Esophagus squamous epithelium (tissue), 5 donors: ENCODE measurements around the gene C1QTNF6. TPM values are rescaled to one million over a fixed set of nuclear protein-coding genes. Genes with fewer than 3 reads are reported as not detected.
A peak's percentile ranks its signal among the peaks of the same experiment; 100 is the strongest.
"Not testable (repeated sequence)": the region's sequence is repeated elsewhere in the genome, so short reads cannot be mapped to it uniquely, and the experiment has no call there.

ENCODE experiments used
- DNase-seq: peaks from one replicate; lab custom pipeline; 2025; lab: John Stamatoyannopoulos, UW
- H3K27ac ChIP-seq, 4 donors: fragments of 200-600 bp; sonication (generic); one replicate each; pipeline ENCODE4 v1.5.1; 2016 to 2019; ENCODE audit warnings: mild to moderate bottlenecking in 1 of 4
- H3K27me3 ChIP-seq, 4 donors: fragments of 200-600 bp; sonication (generic); 1 replicate in 3 of 4; 2 replicates in 1 of 4; pipeline versions ENCODE4 v1.5.1 to v1.6.0; 2017 to 2021; ENCODE audit warnings: antibody characterized with exemption in 1 of 4
- H3K36me3 ChIP-seq, 3 donors: fragments of 200-600 bp; sonication (generic); one replicate each; pipeline ENCODE4 v1.5.1; 2016 to 2019
- H3K4me1 ChIP-seq, 3 donors: fragments of 200-600 bp; sonication (generic); one replicate each; pipeline ENCODE4 v1.5.1; 2017 to 2019
- H3K4me3 ChIP-seq, 4 donors: fragments of 200-600 bp; sonication (generic); 1 replicate in 3 of 4; 2 replicates in 1 of 4; pipeline ENCODE4 v1.5.1; 2016 to 2019; ENCODE audit warnings: mild to moderate bottlenecking in 2 of 4, moderate library complexity in 1 of 4
- H3K9me3 ChIP-seq, 3 donors: fragments of 200-600 bp; sonication (generic); one replicate each; pipeline ENCODE4 v1.5.1; 2016 to 2019
- POLR2A ChIP-seq, 4 donors: fragments of 450-650 bp; IDR thresholded peaks; one replicate each; pipeline ENCODE4 v1.6.1; 2017; ENCODE audit warnings: antibody characterized with exemption in 4 of 4, mild to moderate bottlenecking in 4 of 4, moderate library complexity in 3 of 4
- WGBS, 2 donors: methylation state at CpG; one replicate each; pipeline ENCODE4 v1.1.5; 2018; 5-methylcytosine and 5-hydroxymethylcytosine counted together
- intact Hi-C: fragments of 100-400 bp; cut with DNase I; formaldehyde crosslinking; loops from one replicate; pipeline ENCODE4 v1.15.0; 2022
- total RNA-seq, 4 donors: library from RNA; depleted of rRNA; stranded (reverse); fragments of >200 nt; gene quantifications; one replicate each; pipeline ENCODE4 v1.1.0, GENCODE V29; 2016
- TF ChIP-seq, protein P1 (sequence below), 6 experiments: fragments of 450-650 bp in 4 of 6; fragments of 200-600 bp in 2 of 6; sonication (generic) in 2 of 6; IDR thresholded peaks; one replicate each; pipeline ENCODE4 v1.5.1; 2016 to 2019; ENCODE audit warnings: antibody characterized with exemption in 6 of 6, mild to moderate bottlenecking in 4 of 6, moderate library complexity in 4 of 6
- donor health status: DM: yes; HTN: yes; CAD: no.

The C1QTNF6 gene
- total RNA-seq, result 1 to 10 TPM; 1.1 to 1.7 (median 1.4) TPM

DNA sequence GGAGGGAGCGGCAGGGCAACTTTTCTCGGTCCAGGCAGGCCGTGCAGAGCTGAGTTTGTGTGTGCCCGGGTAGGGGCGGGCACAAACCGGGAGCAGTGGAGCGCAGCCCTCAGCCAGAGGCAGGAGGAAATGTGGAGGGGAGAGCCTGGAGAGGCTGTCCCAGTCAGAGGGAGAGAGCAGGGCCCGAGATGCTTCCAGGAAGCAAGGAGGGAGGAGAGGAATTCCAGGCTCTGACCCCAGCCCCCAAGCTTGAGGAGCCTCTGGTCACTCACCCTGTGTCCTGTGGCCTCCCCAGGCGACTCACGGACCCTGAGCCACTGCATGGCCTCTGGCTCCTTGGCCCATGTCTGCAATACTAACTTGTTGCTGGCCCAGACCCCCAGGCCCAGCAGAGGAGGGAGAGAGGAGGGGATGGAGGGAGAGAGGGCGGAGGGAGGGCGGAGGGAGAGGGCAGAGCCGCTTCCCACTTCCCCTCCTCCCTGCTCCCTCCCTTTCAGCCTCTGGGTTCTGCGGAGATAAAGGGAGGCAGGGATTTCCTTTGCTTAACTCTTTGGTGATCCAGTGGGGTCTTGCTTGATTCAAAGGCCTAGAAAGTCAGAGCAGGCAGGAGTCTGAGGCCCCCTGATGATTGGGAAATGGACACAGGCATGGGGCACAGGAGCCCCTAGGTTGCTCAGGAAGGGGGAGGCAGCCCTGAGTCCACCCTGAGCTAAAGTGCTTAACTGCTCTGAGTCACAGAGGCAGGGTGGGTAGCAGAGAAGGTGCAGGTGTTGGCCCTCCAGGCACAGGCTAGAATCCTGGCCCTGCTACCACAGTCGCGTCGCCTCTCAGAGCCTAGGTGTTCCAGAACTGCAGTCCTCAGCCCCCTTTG lies at the start of gene C1QTNF6:
C1QTNF6 (minus strand) TSS at position 357 of the 871 bp plus-strand sequence; CDS start at position 323, 34 bp downstream.
- Histone ChIP-seq H3K36me3 (no peaks in the 10 kb centered on the region), H3K9me3 (no peaks in the 10 kb centered on the region), H3K4me1 (peaks cover 27 to 65% (median 31%) of the 10 kb centered on the region in 3 donors), H3K4me3 (peak within 1 kb of the TSS in 3 of 4 donors; percentile 32 to 56 (median 38)), H3K27me3 (no peaks in the 10 kb centered on the region), H3K27ac (peak within 1 kb of the TSS; percentile 75 to 91 (median 88))
- TF ChIP-seq POLR2A (IDR thresholded peaks at IDR 0.05), result no peak
- TF ChIP-seq, protein P1, sequence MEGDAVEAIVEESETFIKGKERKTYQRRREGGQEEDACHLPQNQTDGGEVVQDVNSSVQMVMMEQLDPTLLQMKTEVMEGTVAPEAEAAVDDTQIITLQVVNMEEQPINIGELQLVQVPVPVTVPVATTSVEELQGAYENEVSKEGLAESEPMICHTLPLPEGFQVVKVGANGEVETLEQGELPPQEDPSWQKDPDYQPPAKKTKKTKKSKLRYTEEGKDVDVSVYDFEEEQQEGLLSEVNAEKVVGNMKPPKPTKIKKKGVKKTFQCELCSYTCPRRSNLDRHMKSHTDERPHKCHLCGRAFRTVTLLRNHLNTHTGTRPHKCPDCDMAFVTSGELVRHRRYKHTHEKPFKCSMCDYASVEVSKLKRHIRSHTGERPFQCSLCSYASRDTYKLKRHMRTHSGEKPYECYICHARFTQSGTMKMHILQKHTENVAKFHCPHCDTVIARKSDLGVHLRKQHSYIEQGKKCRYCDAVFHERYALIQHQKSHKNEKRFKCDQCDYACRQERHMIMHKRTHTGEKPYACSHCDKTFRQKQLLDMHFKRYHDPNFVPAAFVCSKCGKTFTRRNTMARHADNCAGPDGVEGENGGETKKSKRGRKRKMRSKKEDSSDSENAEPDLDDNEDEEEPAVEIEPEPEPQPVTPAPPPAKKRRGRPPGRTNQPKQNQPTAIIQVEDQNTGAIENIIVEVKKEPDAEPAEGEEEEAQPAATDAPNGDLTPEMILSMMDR (IDR thresholded peaks at IDR 0.05), result no peak
- no peak for DNase-seq
- 22 to 42% methylated on average over 7 to 9 of the region's 17 CpGs for WGBS, 2 donors
- intact Hi-C loops, result no loop called here

DNA sequence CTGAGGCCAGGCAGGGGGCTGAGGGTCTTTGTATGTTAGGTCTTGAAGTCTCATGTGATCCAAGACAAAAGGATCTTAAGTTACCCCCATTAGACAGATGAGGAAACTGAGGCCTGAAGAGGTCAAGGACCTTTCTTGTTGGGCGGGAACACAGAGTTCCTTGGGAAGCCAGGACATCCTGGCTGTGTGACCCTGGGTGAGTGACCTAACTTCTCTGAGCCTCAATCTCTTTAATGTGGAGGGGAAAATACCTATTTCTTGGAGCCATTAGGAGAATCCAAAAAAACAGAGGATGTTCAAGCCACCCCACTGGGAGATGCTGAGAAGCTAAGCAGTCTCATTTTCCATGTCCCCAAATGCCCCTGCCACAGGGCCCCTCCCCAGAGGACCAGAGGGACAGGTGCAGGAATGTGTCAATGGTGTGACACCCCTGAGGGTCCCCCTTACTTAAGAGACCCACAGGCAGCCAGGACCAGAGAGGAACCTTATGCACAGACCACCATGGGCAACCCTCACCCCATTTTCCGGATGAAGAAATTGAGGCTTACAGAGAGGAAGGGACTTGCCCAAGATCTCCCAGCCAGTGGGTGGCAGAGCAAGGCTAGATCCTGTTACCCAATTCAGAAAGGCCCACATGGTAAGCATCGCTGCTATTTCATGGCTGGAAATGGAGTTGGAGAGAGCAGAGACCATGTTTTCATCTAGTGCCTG lies 48.0 kb upstream of the C1QTNF6 start:
- Histone ChIP-seq H3K27ac (no peak overlapping the region), H3K27me3 (peaks cover 0 to 71% (median 0%) of the 10 kb centered on the region in 4 donors), H3K9me3 (no peaks in the 10 kb centered on the region), H3K36me3 (no peaks in the 10 kb centered on the region), H3K4me1 (peaks cover 0 to 27% (median 0%) of the 10 kb centered on the region in 3 donors), H3K4me3 (no peak overlapping the region)
- TF ChIP-seq POLR2A (IDR thresholded peaks at IDR 0.05), result no peak
- TF ChIP-seq, protein P1 (IDR thresholded peaks at IDR 0.05), result no peak
- intact Hi-C loops, result no loop called here
- DNase-seq, result no peak
- WGBS, 2 donors, result 80 to 92% methylated on average over 2 to 3 of the region's 3 CpGs

DNA sequence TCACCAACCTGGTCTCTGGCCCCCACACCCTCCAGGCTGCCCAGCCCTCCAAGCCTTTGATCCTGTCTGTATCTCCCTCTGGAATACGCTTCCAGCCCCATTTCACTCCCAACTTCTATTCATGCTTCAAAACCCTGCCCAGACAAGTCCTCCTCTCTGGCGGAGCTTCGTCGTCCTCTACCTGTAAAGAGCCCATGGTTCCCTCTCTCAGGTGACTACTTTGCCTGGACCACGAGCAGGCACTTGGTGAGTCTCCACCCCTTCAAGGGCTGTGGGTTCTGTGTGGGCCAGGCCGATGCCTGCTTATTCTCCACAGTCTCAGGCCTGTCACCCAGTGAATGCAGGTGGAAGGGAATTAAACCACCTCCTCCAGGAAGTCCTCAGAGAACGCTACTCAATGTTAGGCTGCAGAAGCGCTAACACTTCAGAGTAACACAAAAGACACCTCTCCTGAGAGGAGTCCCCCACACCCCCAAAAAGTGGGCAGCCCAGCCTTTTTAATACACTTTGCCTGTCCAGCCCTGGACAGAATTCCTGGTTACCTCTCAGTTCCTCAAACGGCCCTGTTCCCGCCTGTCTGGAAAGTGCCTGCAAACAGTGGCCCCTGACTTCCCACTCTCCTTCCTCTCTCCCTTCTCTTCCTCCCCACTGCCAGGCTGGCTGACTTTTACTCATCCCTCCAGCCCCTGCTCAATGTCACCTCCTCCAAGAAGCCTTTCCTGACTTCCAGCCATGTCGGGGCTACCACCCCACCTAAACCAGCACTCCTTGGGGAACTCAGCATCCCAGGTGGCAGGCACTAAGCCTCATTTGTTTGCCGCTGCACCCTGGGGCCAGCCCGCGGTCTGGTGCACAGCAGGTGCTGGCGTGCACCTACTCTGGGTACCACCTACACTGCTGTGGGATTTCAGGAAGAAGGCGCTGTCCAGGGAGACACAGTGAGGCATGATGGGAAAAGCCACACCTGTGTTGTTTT lies 47.0 kb upstream of the C1QTNF6 start:
- H3K9me3 ChIP-seq, result no peaks in the 10 kb centered on the region
- peaks cover 0 to 37% (median 0%) of the 10 kb centered on the region in 3 donors for H3K4me1 ChIP-seq
- no peaks in the 10 kb centered on the region for H3K36me3 ChIP-seq
- H3K27ac ChIP-seq, result no peak overlapping the region
- intact Hi-C loops, result no loop called here
- TF ChIP-seq, protein P1 (IDR thresholded peaks at IDR 0.05), result no peak
- no peak for TF ChIP-seq POLR2A (IDR thresholded peaks at IDR 0.05)
- 72 to 76% methylated on average over 13 to 14 of the region's 16 CpGs for WGBS, 2 donors
- DNase-seq, result no peak
- peaks cover 0 to 65% (median 0%) of the 10 kb centered on the region in 4 donors for H3K27me3 ChIP-seq
- no peak overlapping the region for H3K4me3 ChIP-seq

DNA sequence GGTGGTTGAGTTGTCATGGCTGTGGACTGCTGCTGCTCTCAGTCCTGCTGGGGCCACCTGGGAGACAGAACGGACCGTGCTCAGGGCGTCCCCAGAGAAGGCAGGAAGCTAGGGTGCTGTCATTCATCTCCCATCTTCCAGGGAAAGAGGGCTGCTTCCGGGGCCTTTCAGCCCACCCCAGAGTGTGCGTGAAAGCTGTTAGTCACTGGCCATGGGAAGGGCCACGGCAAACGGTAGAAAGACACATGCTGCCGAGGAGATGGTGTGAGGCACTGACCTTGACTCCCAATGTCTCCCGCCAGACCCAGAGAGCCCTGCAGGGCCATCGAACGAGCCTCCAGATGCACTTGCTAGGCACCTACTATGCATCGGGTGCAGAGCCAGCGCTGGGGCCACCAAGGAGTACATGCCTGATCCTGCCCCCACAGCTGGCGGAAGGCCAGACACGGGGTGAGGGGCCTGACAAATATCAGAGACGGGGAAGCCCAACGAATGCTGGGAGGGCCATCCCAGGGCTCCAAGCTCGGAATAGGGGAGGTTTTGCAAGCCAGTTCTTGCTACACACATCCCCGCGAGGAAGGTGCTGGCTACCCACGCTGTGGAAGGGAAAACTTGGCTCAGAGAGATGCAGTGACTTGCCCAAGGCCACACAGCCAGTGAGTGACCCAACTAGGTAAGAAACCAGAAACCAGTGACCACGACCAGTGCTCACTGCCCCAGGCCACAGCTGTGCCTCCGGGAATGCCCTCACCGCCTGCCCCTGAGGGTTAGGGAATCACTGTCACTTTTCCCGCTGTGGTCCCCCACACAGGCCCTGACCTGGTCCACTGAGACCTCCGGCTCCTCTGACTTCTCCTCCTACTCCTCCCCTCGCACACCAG lies 45.9 kb upstream of the C1QTNF6 start:
- Histone ChIP-seq H3K27me3 (peaks cover 0 to 57% (median 0%) of the 10 kb centered on the region in 4 donors), H3K4me1 (peaks cover 5 to 47% (median 7%) of the 10 kb centered on the region in 3 donors), H3K36me3 (no peaks in the 10 kb centered on the region), H3K4me3 (no peak overlapping the region), H3K27ac (no peak overlapping the region), H3K9me3 (no peaks in the 10 kb centered on the region)
- no peak for DNase-seq
- 58 to 73% methylated on average over 13 to 14 of the region's 27 CpGs for WGBS, 2 donors
- TF ChIP-seq POLR2A (IDR thresholded peaks at IDR 0.05), result no peak
- TF ChIP-seq, protein P1 (IDR thresholded peaks at IDR 0.05), result no peak
- intact Hi-C loops, result no loop called here

DNA sequence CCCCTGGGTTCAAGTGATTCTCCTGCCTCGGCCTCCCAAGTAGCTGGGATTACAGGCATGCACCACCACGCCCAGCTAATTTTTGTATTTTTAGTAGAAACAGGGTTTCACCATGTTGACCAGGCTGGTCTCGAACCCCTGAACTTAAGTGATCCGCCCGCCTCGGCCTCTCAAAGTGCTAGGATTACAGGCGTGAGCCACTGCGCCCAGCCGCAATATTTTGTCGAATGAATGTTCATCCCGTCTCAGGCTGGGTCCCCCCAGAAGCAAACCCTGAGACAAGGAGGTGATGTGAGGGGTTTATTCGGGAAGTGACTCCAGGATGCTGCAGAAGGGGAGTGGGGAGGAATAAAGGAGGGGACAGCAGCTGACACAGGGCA lies 45.3 kb upstream of the C1QTNF6 start:
- H3K4me1 ChIP-seq, result peaks cover 12 to 53% (median 13%) of the 10 kb centered on the region in 3 donors
- H3K4me3 ChIP-seq, DNase-seq, H3K27ac ChIP-seq, H3K9me3 ChIP-seq, H3K36me3 ChIP-seq, intact Hi-C loops: not testable (repeated sequence)
- WGBS, 2 donors, result 89 to 90% methylated on average over 2 to 12 of the region's 12 CpGs
- peaks cover 0 to 55% (median 0%) of the 10 kb centered on the region in 4 donors for H3K27me3 ChIP-seq
